Neuronal stem cell (in vitro differentiated cells): ENCODE measurements around the gene ATP11C.

Experiments
- DNase-seq: peaks from one replicate; pipeline ENCODE4 v3.0.0-alpha.2; 2013; ENCODE audit warnings: low spot score
- H2AFZ ChIP-seq: one replicate; pipeline ENCODE4 v1.6.1; 2013; ENCODE audit warnings: mild to moderate bottlenecking, low read length, inconsistent platforms
- H2AK5ac ChIP-seq: 2 replicates; pipeline ENCODE4 v1.6.1; 2013; ENCODE audit warnings: low read depth, mild to moderate bottlenecking, inconsistent platforms, low read length, moderate library complexity, mixed read lengths
- H2BK120ac ChIP-seq: 2 replicates; pipeline ENCODE4 v1.6.1; 2013; ENCODE audit warnings: low read depth, mild to moderate bottlenecking, inconsistent platforms, low read length, moderate library complexity, mixed read lengths
- H2BK12ac ChIP-seq: one replicate; pipeline ENCODE4 v1.6.1; 2013; ENCODE audit warnings: low read length, inconsistent platforms
- H2BK15ac ChIP-seq: 2 replicates; pipeline ENCODE4 v1.6.1; 2013; ENCODE audit warnings: mild to moderate bottlenecking, low read length, inconsistent platforms, mixed read lengths
- H2BK5ac ChIP-seq: one replicate; pipeline ENCODE4 v1.6.1; 2013; ENCODE audit warnings: inconsistent platforms, mild to moderate bottlenecking, low read length, moderate library complexity
- H3K14ac ChIP-seq: one replicate; pipeline ENCODE4 v1.6.1; 2013; ENCODE audit warnings: low read length, inconsistent platforms
- H3K18ac ChIP-seq: 2 replicates; pipeline ENCODE4 v1.6.1; 2013; ENCODE audit warnings: low read length, inconsistent platforms
- H3K23ac ChIP-seq: 2 replicates; pipeline ENCODE4 v1.6.1; 2013; ENCODE audit warnings: low read depth, mild to moderate bottlenecking, mixed read lengths, low read length, inconsistent platforms; ENCODE audit not compliant: poor library complexity
- H3K27ac ChIP-seq: replicated peaks from 3 replicates; pipeline ENCODE4 v1.5.1; 2013; ENCODE audit warnings: low read length, inconsistent platforms
- H3K27me3 ChIP-seq, 3 experiments: 2 replicates each; pipeline ENCODE4 v1.6.1; 2013; ENCODE audit warnings: low read length in 3 of 3, mild to moderate bottlenecking in 2 of 3, inconsistent platforms in 1 of 3, low read depth in 1 of 3, mixed read lengths in 1 of 3, moderate library complexity in 1 of 3; ENCODE audit not compliant: control insufficient read depth in 3 of 3, insufficient read depth in 3 of 3
- H3K36me3 ChIP-seq, 2 donors: replicated peaks in 1 of 2; 2 replicates each; pipeline ENCODE4 v1.6.1; 2013; ENCODE audit warnings: low read length in 2 of 2; ENCODE audit not compliant: control insufficient read depth in 2 of 2, insufficient read depth in 2 of 2
- H3K4ac ChIP-seq: 2 replicates; pipeline ENCODE4 v1.6.1; 2013; ENCODE audit warnings: inconsistent platforms, mild to moderate bottlenecking, low read length, moderate library complexity
- H3K4me1 ChIP-seq, 2 donors: 1 replicate in 1 of 2; 2 replicates in 1 of 2; pipeline ENCODE4 v1.6.1; 2013; ENCODE audit warnings: low read length in 2 of 2, low read depth in 1 of 2; ENCODE audit not compliant: control insufficient read depth in 2 of 2, insufficient read depth in 1 of 2
- H3K4me2 ChIP-seq: one replicate; pipeline ENCODE4 v1.6.1; 2013; ENCODE audit warnings: mild to moderate bottlenecking, low read length, inconsistent platforms; ENCODE audit not compliant: insufficient read depth, poor library complexity, severe bottlenecking
- H3K4me3 ChIP-seq, 2 donors: 2 replicates each; pipeline ENCODE4 v1.5.1; 2013; ENCODE audit warnings: low read length in 2 of 2, mild to moderate bottlenecking in 2 of 2, inconsistent platforms in 1 of 2, moderate library complexity in 1 of 2
- H3K79me1 ChIP-seq: one replicate; pipeline ENCODE4 v1.6.1; 2013; ENCODE audit warnings: low read depth, mild to moderate bottlenecking, inconsistent platforms, low read length, moderate library complexity
- H3K9ac ChIP-seq: one replicate; pipeline ENCODE4 v1.6.1; 2013; ENCODE audit warnings: mild to moderate bottlenecking, low read depth, low read length, inconsistent platforms; ENCODE audit not compliant: poor library complexity
- H3K9me3 ChIP-seq, 2 donors: replicated peaks in 1 of 2; 2 replicates each; pipeline versions ENCODE3 to v1.6.1; 2013; ENCODE audit warnings: low read length in 2 of 2, mild to moderate bottlenecking in 2 of 2, inconsistent platforms in 1 of 2, low read depth in 1 of 2, mixed read lengths in 1 of 2, moderate library complexity in 1 of 2; ENCODE audit not compliant: control insufficient read depth in 2 of 2, insufficient read depth in 1 of 2
- H4K8ac ChIP-seq: one replicate; pipeline ENCODE4 v1.6.1; 2013; ENCODE audit warnings: low read depth, mild to moderate bottlenecking, inconsistent platforms, low read length, moderate library complexity
- H4K91ac ChIP-seq: one replicate; pipeline ENCODE4 v1.6.1; 2013; ENCODE audit warnings: low read length, low read depth, mild to moderate bottlenecking, inconsistent platforms; ENCODE audit not compliant: poor library complexity
- WGBS, 2 donors: extraction: QIAGEN DNeasy Blood & Tissue Kit; methylation state at CpG; one replicate each; pipeline ENCODE4 v1.1.7; 2013; ENCODE audit warnings: missing lambda C conversion rate in 2 of 2, mixed read lengths in 1 of 2; ENCODE audit not compliant: insufficient read length in 2 of 2, insufficient replicate concordance in 1 of 2; ENCODE audit errors: extremely low coverage in 2 of 2; 5-methylcytosine and 5-hydroxymethylcytosine counted together

Gene ATP11C

DNA sequence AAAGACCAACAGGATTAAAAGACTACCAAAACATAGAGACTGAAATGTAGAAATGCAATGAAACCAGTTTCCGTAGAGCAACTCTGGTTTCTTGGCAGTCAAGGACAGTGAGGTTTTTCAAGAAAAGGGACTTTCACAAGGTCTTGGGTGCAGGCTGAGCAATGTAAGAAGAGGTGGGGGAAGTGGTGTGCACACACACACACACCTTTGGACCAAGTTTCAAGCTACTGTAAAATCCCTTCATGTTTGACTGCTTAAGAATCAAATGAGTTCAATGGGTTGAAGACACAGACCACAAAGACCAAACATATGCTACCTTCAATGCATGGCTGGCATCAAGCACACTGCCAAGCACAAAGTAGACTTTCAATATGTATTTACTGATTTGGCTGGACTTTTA is 207.1 kb downstream of the ATP11C start:
- Histone ChIP-seq H2BK15ac (no peak overlapping the region), H4K91ac (no peak overlapping the region), H3K4me2 (no peak overlapping the region), H3K4ac (no peak overlapping the region), H2BK5ac (no peak overlapping the region), H3K9ac (no peak overlapping the region), H3K4me1 (peaks cover 0 to 11% of the 10 kb centered on the region in 2 donors), H3K36me3 (no peaks in the 10 kb centered on the region), H3K79me1 (no peaks in the 10 kb centered on the region), H4K8ac (no peak overlapping the region), H3K4me3 (no peak overlapping the region), H2AK5ac (no peak overlapping the region), H3K27ac (no peak overlapping the region), H3K23ac (no peak overlapping the region), H3K9me3 (no peaks in the 10 kb centered on the region), H2BK12ac (no peak overlapping the region), H3K18ac (no peak overlapping the region), H2AFZ (no peak overlapping the region), H2BK120ac (no peak overlapping the region), H3K27me3 (no peaks in the 10 kb centered on the region), H3K14ac (no peak overlapping the region)
- DNase-seq, result no peak
- no CpG with 5 or more reads among the region's 1 CpG for WGBS, 2 donors

DNA sequence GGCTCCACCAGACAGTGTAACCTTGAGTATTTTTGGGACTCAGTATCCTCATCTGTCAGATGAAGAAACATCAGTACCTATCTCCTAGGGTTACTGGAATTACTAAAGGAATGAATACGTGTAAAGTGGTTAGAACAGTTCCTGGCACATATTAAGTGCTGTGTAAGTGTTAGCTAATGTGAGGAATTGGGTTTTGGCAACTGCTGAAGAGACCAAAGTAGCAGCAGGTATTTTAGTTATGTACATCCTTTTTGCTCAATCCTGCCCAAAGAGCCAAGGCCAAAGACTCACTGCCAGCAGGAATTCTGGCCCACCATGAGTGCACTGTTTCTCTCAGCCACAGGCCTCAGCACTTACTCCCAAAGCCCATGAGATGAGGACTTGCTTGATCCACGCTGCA is 208.2 kb downstream of the ATP11C start:
- Histone ChIP-seq H2BK120ac (no peak overlapping the region), H2BK15ac (no peak overlapping the region), H2BK12ac (no peak overlapping the region), H3K27me3 (no peaks in the 10 kb centered on the region), H3K23ac (no peak overlapping the region), H3K18ac (no peak overlapping the region), H2AK5ac (no peak overlapping the region), H3K79me1 (no peaks in the 10 kb centered on the region), H2AFZ (no peak overlapping the region), H3K4me3 (no peak overlapping the region), H3K4me1 (peaks cover 2 to 11% of the 10 kb centered on the region in 2 donors), H3K4me2 (no peak overlapping the region), H4K8ac (no peak overlapping the region), H3K9ac (no peak overlapping the region), H3K14ac (no peak overlapping the region), H2BK5ac (no peak overlapping the region), H3K9me3 (no peaks in the 10 kb centered on the region), H3K27ac (no peak overlapping the region), H4K91ac (no peak overlapping the region), H3K4ac (no peak overlapping the region), H3K36me3 (no peaks in the 10 kb centered on the region)
- no peak for DNase-seq
- WGBS, 2 donors, result no CpG with 5 or more reads among the region's 2 CpGs

DNA sequence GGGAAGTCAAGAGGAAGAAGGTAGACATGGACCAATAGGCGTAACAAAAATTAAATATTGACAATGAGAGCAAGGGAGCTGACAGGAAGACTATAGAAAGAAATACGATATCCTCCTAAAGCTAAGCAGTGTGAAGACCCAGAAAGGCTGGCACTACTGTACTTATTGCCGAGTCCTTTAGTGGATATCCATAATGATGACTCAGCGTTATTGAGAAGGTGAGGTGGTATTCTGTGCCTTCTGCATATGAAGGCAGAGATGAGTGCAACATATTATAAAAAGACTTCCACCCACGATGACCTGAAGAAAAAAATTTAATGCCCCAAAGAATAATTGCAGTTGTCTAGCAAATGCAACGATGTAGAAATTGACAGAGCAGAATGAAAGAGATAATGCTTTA is 211.9 kb downstream of the ATP11C start:
- Histone ChIP-seq H3K9ac (no peak overlapping the region), H3K79me1 (no peaks in the 10 kb centered on the region), H3K9me3 (no peaks in the 10 kb centered on the region), H4K91ac (no peak overlapping the region), H2AK5ac (no peak overlapping the region), H2BK12ac (no peak overlapping the region), H3K4me3 (no peak overlapping the region), H3K4me2 (no peak overlapping the region), H2BK120ac (no peak overlapping the region), H2BK15ac (no peak overlapping the region), H3K18ac (no peak overlapping the region), H3K14ac (no peak overlapping the region), H2BK5ac (no peak overlapping the region), H3K23ac (no peak overlapping the region), H3K36me3 (no peaks in the 10 kb centered on the region), H3K27me3 (peaks cover 0 to 3% (median 0%) of the 10 kb centered on the region in 3 experiments), H2AFZ (no peak overlapping the region), H3K27ac (no peak overlapping the region), H4K8ac (no peak overlapping the region), H3K4ac (no peak overlapping the region), H3K4me1 (peaks cover 2 to 11% of the 10 kb centered on the region in 2 donors)
- DNase-seq, result no peak
- no CpG with 5 or more reads among the region's 6 CpGs for WGBS, 2 donors

DNA sequence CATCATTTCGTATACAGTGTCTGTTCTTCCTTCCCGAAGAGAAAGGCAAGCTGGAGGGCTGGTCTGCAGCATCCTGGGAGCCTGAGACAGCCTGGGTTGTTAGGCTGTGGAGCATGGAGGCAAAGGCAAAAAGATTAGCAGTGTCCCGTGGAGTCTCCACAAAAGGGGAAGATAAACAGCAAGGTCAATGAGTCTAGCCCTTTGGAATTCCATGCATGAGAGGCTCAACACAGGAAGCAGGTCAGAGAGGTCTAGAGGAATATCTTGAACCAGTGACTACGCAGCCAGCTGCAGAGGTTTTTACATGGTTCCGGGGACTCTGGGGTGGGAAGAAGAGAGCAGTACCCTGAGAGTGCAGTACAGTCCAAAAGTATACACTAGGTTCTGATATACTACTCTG is 212.7 kb downstream of the ATP11C start:
- Histone ChIP-seq H3K4ac (no peak overlapping the region), H2AK5ac (no peak overlapping the region), H2BK15ac (no peak overlapping the region), H3K27ac (no peak overlapping the region), H3K9ac (no peak overlapping the region), H4K91ac (no peak overlapping the region), H2AFZ (no peak overlapping the region), H3K23ac (no peak overlapping the region), H3K9me3 (no peaks in the 10 kb centered on the region), H3K79me1 (no peaks in the 10 kb centered on the region), H3K14ac (no peak overlapping the region), H3K27me3 (peaks cover 0 to 3% (median 0%) of the 10 kb centered on the region in 3 experiments), H3K36me3 (no peaks in the 10 kb centered on the region), H3K4me1 (peaks cover 2 to 4% of the 10 kb centered on the region in 2 donors), H3K18ac (no peak overlapping the region), H2BK120ac (no peak overlapping the region), H3K4me3 (no peak overlapping the region), H3K4me2 (no peak overlapping the region), H4K8ac (no peak overlapping the region), H2BK12ac (no peak overlapping the region), H2BK5ac (no peak overlapping the region)
- WGBS, 2 donors, result no CpG with 5 or more reads among the region's 5 CpGs
- DNase-seq, result peak; percentile 53
